Thoracic aorta (tissue), 2 donors: ENCODE measurements around the gene ATRNL1. TPM values are rescaled to one million over a fixed set of nuclear protein-coding genes. Genes with fewer than 3 reads are reported as not detected.
A peak's percentile ranks its signal among the peaks of the same experiment; 100 is the strongest.

ENCODE experiments used
- ATAC-seq: fragments of 150-250 bp; one replicate; pipeline ENCODE4 v1.8.0; 2017; ENCODE audit warnings: low read depth; ENCODE audit not compliant: insufficient number of reproducible peaks, low FRiP score
- DNase-seq: peaks from one replicate; pipeline ENCODE4 v3.0.0-alpha.2; 2020; ENCODE audit warnings: low spot score
- H3K27ac ChIP-seq, 2 donors: fragments of 200-600 bp; sonication (generic); 1 replicate in 1 of 2; 2 replicates in 1 of 2; pipeline ENCODE4 v1.5.1; 2016; ENCODE audit warnings: mild to moderate bottlenecking in 2 of 2, moderate library complexity in 2 of 2
- H3K27me3 ChIP-seq: fragments of 200-600 bp; sonication (generic); replicated peaks from 2 replicates; pipeline ENCODE4 v1.6.0; 2016; ENCODE audit warnings: mild to moderate bottlenecking; ENCODE audit not compliant: insufficient read depth
- H3K36me3 ChIP-seq: fragments of 200-600 bp; sonication (generic); one replicate; pipeline ENCODE4 v1.5.1; 2016
- H3K4me1 ChIP-seq, 2 donors: fragments of 200-600 bp; sonication (generic); 1 replicate in 1 of 2; 2 replicates in 1 of 2; pipeline versions ENCODE4 v1.5.1 to v1.6.0; 2016; ENCODE audit warnings: low read depth in 2 of 2, mild to moderate bottlenecking in 1 of 2; ENCODE audit not compliant: control insufficient read depth in 1 of 2
- H3K4me3 ChIP-seq: fragments of 200-600 bp; sonication (generic); 2 replicates; pipeline ENCODE4 v1.5.1; 2016; ENCODE audit warnings: mild to moderate bottlenecking
- H3K9me3 ChIP-seq: fragments of 200-600 bp; sonication (generic); 2 replicates; pipeline ENCODE4 v1.5.1; 2016
- total RNA-seq, 2 donors: library from RNA; depleted of rRNA; stranded (reverse); fragments of >200 nt; gene quantifications; one replicate each; pipeline versions ENCODE4 v1.1.0 to v1.2.3, GENCODE V29; 2016
- TF ChIP-seq, protein P1 (sequence below): fragments of 200-600 bp; sonication (generic); IDR thresholded peaks from one replicate; pipeline ENCODE4 v1.5.1; 2019; ENCODE audit warnings: antibody characterized with exemption

Gene ATRNL1
- total RNA-seq, 2 donors from 2014 or later, result 24.6 to 57.4 TPM

DNA sequence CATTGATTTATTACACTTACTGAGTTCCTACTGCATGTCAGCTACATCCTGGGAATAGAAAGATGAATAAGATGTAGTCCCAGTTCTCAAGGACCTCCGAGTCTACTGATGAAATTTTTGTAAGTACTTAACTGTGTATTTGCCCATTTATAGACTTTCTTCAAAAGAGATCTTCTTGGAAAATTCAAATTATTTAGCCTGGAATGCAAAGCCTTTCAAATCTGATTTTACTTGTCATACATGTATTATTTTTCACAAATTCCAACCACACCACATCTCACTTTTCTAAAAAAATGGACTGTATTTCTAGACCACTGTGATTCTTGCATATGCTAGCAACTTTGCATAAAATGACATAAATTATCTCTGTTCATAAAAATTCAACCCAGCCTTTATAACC lies 581.3 kb downstream of the ATRNL1 start:
- H3K27ac ChIP-seq, result no peak overlapping the region
- ATAC-seq, result no peak

DNA sequence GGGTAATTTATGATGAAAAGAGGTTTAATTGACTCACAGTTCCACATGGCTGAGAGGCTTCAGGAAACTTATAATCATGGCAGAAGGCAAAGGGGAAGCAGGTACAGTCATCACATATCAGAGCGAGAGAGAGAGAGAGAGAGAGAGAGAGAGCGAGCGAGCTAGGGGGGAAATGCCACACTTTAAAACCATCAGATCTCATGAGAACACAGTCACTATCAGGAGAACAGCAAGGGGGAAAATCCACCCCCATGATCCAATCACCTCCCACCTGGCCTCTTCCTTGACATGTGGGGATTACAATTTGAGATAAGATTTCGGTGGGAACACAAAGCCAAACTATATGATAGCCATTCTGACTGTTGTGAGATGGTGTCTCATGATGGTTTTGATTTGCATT lies 603.6 kb downstream of the ATRNL1 start:
- Histone ChIP-seq H3K27ac (no peak overlapping the region), H3K9me3 (no peaks in the 10 kb centered on the region), H3K4me3 (no peak overlapping the region), H3K27me3 (no peaks in the 10 kb centered on the region), H3K36me3 (no peaks in the 10 kb centered on the region), H3K4me1 (no peaks in the 10 kb centered on the region)
- ATAC-seq (no peak), DNase-seq (no peak)
- TF ChIP-seq, protein P1, sequence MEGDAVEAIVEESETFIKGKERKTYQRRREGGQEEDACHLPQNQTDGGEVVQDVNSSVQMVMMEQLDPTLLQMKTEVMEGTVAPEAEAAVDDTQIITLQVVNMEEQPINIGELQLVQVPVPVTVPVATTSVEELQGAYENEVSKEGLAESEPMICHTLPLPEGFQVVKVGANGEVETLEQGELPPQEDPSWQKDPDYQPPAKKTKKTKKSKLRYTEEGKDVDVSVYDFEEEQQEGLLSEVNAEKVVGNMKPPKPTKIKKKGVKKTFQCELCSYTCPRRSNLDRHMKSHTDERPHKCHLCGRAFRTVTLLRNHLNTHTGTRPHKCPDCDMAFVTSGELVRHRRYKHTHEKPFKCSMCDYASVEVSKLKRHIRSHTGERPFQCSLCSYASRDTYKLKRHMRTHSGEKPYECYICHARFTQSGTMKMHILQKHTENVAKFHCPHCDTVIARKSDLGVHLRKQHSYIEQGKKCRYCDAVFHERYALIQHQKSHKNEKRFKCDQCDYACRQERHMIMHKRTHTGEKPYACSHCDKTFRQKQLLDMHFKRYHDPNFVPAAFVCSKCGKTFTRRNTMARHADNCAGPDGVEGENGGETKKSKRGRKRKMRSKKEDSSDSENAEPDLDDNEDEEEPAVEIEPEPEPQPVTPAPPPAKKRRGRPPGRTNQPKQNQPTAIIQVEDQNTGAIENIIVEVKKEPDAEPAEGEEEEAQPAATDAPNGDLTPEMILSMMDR, result no peak

More for the DNA sequence above, 581.3 kb downstream of the ATRNL1 start:
- H3K4me3 ChIP-seq, result no peak overlapping the region
- no peaks in the 10 kb centered on the region for H3K36me3 ChIP-seq
- no peaks in the 10 kb centered on the region for H3K4me1 ChIP-seq
- H3K9me3 ChIP-seq, result no peaks in the 10 kb centered on the region
- no peaks in the 10 kb centered on the region for H3K27me3 ChIP-seq
- no peak for DNase-seq
- TF ChIP-seq, protein P1, result no peak

DNA sequence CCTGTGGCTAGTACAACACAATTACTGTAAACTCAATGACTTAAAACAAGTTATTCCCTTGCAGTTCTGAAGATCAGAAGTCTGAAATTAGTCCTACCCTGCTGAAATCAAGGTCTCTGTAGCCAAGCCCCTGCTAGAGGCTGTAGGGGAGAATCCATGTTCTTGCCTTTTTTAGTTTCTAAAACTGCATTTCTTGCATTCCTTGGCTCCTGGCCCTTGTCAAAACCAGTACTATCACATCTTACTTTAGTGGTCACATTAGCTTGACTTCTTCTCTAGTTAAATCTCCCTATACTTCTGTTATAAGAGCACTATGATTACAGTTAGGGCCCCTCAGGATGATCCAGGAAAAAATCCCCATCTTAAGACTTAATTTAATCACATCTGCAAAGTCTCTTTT lies 612.9 kb downstream of the ATRNL1 start:
- DNase-seq (no peak), ATAC-seq (no peak)
- Histone ChIP-seq H3K9me3 (no peaks in the 10 kb centered on the region), H3K36me3 (no peaks in the 10 kb centered on the region), H3K27me3 (no peaks in the 10 kb centered on the region), H3K27ac (no peak overlapping the region), H3K4me1 (peaks cover 6 to 7% of the 10 kb centered on the region in 2 donors), H3K4me3 (no peak overlapping the region)
- TF ChIP-seq, protein P1, result no peak

DNA sequence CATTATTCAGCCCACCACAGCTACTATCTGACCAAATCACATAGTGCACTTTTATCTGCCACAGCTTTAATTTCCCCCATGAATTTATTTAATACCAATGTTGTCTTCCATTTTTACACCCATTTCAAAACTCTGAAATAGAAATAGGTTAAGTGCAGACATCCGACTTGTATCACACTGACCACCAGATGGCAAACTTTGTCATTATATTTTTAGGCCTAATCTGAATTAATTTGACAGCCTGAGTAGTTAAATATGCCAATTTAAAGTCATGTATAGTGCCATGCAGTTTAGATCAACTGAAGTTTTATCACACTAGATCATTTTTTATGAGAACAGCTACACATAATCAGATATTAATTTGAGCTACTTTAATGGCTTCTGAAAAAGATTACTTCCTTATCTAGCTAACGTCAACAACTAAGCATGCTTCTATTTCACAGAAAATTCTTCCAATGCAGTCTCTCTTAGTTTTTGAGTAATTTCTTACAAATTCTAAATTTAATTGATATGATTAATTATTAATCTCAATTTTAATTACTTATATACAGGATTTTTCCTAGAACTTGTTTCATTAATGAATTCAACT lies 613.4 kb downstream of the ATRNL1 start:
- H3K4me3 ChIP-seq, result no peak overlapping the region
- H3K27ac ChIP-seq, result no peak overlapping the region
- no peaks in the 10 kb centered on the region for H3K36me3 ChIP-seq
- TF ChIP-seq, protein P1, result peak; percentile 52
- peaks cover 6 to 7% of the 10 kb centered on the region in 2 donors for H3K4me1 ChIP-seq
- ATAC-seq (no peak), DNase-seq (no peak)
- no peaks in the 10 kb centered on the region for H3K27me3 ChIP-seq
- no peaks in the 10 kb centered on the region for H3K9me3 ChIP-seq

DNA sequence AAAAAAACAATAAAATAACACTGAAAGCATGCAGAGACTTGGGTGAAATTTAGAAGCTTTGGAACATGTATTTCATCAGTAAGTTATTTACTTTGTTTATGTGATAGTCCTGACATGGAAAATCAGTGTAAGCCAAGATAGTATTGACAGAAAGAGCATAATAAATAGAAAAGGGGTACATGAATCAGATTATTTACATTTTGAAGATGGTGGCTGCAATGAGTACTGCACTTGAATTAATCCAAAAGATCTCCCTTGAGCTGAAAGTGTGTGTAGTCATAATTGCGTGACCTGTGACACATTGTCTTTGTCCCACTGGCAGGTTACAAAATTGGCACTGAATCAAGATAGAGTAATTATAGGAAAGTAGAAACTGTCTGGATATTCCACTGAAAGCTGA lies 617.0 kb downstream of the ATRNL1 start:
- Histone ChIP-seq H3K4me1 (peaks cover 6 to 7% of the 10 kb centered on the region in 2 donors), H3K27me3 (no peaks in the 10 kb centered on the region), H3K9me3 (no peaks in the 10 kb centered on the region), H3K36me3 (no peaks in the 10 kb centered on the region), H3K4me3 (no peak overlapping the region), H3K27ac (no peak overlapping the region)
- DNase-seq, result no peak
- TF ChIP-seq, protein P1, result no peak
- ATAC-seq, result no peak
